ENCODE measurements around the gene ANKRD17. TPM values are rescaled to one million over a fixed set of nuclear protein-coding genes. Genes with fewer than 3 reads are reported as not detected.

The ANKRD17 gene
- total RNA-seq, 2 experiments from 2014 or later = 50.8 to 53.1 TPM

DNA sequence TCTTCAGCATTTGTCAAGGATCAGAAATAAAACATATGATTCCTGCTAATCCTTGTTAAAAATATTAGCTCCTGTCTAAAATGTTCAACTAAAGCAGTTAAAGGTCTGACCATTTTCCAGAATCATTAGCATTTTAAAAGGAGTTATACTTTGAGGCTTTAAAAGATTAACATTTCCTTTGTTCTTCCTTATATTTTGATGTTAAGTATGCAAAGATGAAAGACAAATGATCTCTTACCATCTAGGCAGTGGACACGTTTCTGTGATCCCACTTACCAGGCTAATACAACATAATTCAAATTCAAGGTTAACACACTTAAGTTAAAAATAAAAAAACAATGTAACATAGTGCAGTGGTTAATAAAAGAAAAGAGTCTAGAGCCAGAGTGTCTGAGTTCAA lies 127.3 kb downstream of the ANKRD17 start:
- intact Hi-C loops (cut with micrococcal nuclease) = loop anchor here (10.0 kb wide), 1 partner anchor 124 kb away; the partner anchor contains the start of gene ANKRD17
- TF ChIP-seq, protein P1, sequence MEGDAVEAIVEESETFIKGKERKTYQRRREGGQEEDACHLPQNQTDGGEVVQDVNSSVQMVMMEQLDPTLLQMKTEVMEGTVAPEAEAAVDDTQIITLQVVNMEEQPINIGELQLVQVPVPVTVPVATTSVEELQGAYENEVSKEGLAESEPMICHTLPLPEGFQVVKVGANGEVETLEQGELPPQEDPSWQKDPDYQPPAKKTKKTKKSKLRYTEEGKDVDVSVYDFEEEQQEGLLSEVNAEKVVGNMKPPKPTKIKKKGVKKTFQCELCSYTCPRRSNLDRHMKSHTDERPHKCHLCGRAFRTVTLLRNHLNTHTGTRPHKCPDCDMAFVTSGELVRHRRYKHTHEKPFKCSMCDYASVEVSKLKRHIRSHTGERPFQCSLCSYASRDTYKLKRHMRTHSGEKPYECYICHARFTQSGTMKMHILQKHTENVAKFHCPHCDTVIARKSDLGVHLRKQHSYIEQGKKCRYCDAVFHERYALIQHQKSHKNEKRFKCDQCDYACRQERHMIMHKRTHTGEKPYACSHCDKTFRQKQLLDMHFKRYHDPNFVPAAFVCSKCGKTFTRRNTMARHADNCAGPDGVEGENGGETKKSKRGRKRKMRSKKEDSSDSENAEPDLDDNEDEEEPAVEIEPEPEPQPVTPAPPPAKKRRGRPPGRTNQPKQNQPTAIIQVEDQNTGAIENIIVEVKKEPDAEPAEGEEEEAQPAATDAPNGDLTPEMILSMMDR (IDR thresholded peaks at IDR 0.05) = no peak

DNA sequence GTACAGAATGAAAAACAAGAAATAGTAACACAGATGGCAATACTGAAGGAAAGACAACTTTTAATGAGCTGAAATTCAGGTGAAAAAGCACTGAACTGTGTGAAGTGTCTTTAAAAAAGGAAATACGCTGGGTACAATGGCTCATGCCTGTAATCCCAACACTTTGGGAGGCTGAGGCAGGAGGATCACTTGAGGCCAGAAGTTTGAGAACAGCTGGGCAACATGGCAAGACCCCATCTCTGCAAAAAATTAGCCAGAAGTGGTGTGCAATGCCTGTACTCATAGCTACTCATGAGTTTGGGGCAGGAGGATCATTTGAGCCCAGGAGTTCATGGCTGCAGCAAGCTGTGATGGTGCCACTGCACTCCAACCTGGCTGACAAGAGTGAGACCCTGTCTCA lies 129.3 kb downstream of the ANKRD17 start:
- CTCF ChIA-PET = interaction anchor here (0.6 to 2.3 kb wide), 4 partner anchors 9 to 72 kb away, joined by 3 to 9 read pairs (median 4); no protein-coding TSS in a partner anchor
- intact Hi-C loops (cut with micrococcal nuclease) = no loop called here
- Mint-ChIP-seq H3K27me3 (no peaks in the 10 kb centered on the region), H3K36me3 (ENCODE audit: low read depth) (peaks cover 27% of the 10 kb centered on the region), H3K9me3 (no peaks in the 10 kb centered on the region), H3K27ac (no peak overlapping the region), H3K4me3 (no peak overlapping the region), H3K4me1 (ENCODE audit: low read depth) (no peaks in the 10 kb centered on the region)
- POLR2A ChIA-PET = no interaction called here
- ATAC-seq (no peak), DNase-seq (no peak)
- TF ChIP-seq, protein P1 (IDR thresholded peaks at IDR 0.05) = no peak

More for the DNA sequence above, 127.3 kb downstream of the ANKRD17 start:
- no peaks in the 10 kb centered on the region for H3K4me1 Mint-ChIP-seq (ENCODE audit: low read depth)
- DNase-seq = no peak
- H3K4me3 Mint-ChIP-seq = no peak overlapping the region
- no peaks in the 10 kb centered on the region for H3K9me3 Mint-ChIP-seq
- H3K27ac Mint-ChIP-seq = no peak overlapping the region
- peaks cover 20% of the 10 kb centered on the region for H3K36me3 Mint-ChIP-seq (ENCODE audit: low read depth)
- ChIA-PET CTCF (no interaction called here), POLR2A (no interaction called here)
- H3K27me3 Mint-ChIP-seq = no peaks in the 10 kb centered on the region
- ATAC-seq = no peak

DNA sequence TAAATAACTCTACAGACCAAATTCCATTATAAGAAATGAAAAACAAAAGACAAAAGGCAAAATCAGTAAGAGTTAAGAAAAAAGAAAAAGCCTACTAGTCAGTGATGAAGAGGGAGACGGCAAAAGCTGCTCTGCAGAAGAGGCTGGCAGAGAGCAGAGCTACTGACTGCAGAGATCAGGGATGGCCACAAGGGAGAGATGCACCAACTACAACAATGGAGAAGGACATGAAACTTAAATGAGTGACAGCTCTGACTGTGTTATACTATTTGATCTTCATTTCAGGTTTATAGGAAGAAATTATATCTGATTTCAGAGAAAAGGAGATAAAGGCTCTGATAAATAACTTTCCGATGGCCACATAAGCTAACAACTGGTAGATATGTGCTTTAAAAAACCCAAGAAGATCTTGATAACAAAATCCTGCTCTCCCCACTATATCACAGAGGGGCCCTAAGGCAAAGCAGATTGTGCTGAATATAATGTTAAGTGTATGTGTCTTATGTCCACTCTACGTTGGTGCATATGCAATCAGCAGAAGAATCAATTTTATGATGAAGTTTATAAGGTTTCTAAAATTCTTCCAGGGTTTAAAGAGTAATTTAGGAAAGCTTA lies 130.7 kb downstream of the ANKRD17 start:
- DNase-seq (peak; percentile 14), ATAC-seq (peak; percentile 86)
- ChIA-PET CTCF (interaction anchor here (0.8 to 2.3 kb wide), 10 partner anchors 9 to 129 kb away, joined by 3 to 9 read pairs (median 4); no protein-coding TSS in a partner anchor), POLR2A (interaction anchor here (0.6 kb wide), 1 partner anchor 58 kb away, joined by 3 read pairs; the partner anchor contains the start of gene COX18)
- Mint-ChIP-seq H3K4me1 (ENCODE audit: low read depth) (no peaks in the 10 kb centered on the region), H3K27me3 (no peaks in the 10 kb centered on the region), H3K36me3 (ENCODE audit: low read depth) (peaks cover 23% of the 10 kb centered on the region), H3K27ac (no peak overlapping the region), H3K4me3 (no peak overlapping the region), H3K9me3 (no peaks in the 10 kb centered on the region)
- TF ChIP-seq, protein P1 (IDR thresholded peaks at IDR 0.05) = no peak
- intact Hi-C loops (cut with micrococcal nuclease) = no loop called here

DNA sequence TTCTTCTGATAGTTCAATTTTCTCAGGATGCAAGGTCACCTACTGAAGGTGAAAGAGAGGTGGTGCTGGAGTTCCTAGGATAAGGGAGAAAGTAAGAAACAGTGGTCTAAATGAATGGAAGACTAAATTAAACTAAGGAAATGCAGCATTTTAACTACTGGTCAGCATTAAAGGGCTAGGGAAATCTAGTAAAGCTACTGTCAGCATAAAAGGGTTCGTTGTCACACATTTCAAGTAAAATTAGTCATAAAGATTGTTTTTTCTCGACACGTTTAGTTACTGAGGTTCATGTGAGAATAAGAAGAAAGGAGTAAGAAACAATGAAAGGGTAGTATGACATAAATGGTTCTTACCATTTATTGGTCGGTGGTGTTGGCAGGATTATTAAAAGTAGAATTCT lies 149.1 kb downstream of the ANKRD17 start:
- TF ChIP-seq, protein P1 (IDR thresholded peaks at IDR 0.05) = no peak
- intact Hi-C loops (cut with micrococcal nuclease) = no loop called here
- no peak overlapping the region for H3K27ac Mint-ChIP-seq
- H3K9me3 Mint-ChIP-seq = no peaks in the 10 kb centered on the region
- H3K4me3 Mint-ChIP-seq = no peak overlapping the region
- POLR2A ChIA-PET = interaction anchor here (1.1 kb wide), 1 partner anchor 40 kb away, joined by 3 read pairs; the partner anchor contains the start of gene COX18
- H3K27me3 Mint-ChIP-seq = no peaks in the 10 kb centered on the region
- DNase-seq (no peak), ATAC-seq (no peak)
- CTCF ChIA-PET = no interaction called here
- H3K36me3 Mint-ChIP-seq (ENCODE audit: low read depth) = peaks cover 26% of the 10 kb centered on the region
- peaks cover 16% of the 10 kb centered on the region for H3K4me1 Mint-ChIP-seq (ENCODE audit: low read depth)

DNA sequence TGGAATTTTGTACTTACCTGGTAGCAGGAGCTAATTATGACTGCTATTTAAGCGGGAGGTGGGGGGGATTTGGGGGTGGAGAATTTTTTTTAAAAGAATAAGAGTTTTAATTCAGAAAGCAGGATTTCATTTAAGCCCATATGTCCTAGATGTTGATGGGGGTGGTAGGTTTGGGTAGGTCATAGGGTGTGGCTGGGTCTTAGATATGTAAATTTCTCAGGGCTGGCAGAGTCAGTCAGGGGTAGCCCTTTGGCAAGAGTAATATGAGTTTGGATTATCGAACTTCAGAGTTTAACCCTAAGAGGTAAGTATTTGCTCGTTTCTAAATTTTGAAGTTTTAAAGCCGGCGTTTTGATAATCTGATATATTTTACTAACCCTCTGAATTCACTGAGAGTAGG lies 153.9 kb downstream of the ANKRD17 start:
- H3K4me1 Mint-ChIP-seq (ENCODE audit: low read depth) = peaks cover 22% of the 10 kb centered on the region
- H3K9me3 Mint-ChIP-seq = no peaks in the 10 kb centered on the region
- DNase-seq = no peak
- intact Hi-C loops (cut with micrococcal nuclease) = no loop called here
- ChIA-PET CTCF (interaction anchor here (0.7 kb wide), 1 partner anchor 24 kb away, joined by 3 read pairs; no protein-coding TSS in a partner anchor), POLR2A (interaction anchor here (1.6 kb wide), 1 partner anchor 154 kb away, joined by 5 read pairs; the partner anchor contains the start of gene ANKRD17)
- H3K36me3 Mint-ChIP-seq (ENCODE audit: low read depth) = peaks cover 31% of the 10 kb centered on the region
- no peak for ATAC-seq
- peak overlapping the region; percentile 65 for H3K27ac Mint-ChIP-seq
- H3K27me3 Mint-ChIP-seq = no peaks in the 10 kb centered on the region
- TF ChIP-seq, protein P1 (IDR thresholded peaks at IDR 0.05) = no peak
- no peak overlapping the region for H3K4me3 Mint-ChIP-seq

All from activated CD8-positive, alpha-beta T cell treated with anti-CD3 and anti-CD28 coated beads for 36 hours (primary cell).